GM19035 (cell line): Measurements from ENCODE around the gene RAB3IL1.

Experiments
- ATAC-seq: cut with Tn5 transposase; IDR thresholded peaks from one replicate; pipeline ENCODE4 v1.9.1; 2021; ENCODE audit not compliant: unreplicated experiment

The RAB3IL1 gene

DNA sequence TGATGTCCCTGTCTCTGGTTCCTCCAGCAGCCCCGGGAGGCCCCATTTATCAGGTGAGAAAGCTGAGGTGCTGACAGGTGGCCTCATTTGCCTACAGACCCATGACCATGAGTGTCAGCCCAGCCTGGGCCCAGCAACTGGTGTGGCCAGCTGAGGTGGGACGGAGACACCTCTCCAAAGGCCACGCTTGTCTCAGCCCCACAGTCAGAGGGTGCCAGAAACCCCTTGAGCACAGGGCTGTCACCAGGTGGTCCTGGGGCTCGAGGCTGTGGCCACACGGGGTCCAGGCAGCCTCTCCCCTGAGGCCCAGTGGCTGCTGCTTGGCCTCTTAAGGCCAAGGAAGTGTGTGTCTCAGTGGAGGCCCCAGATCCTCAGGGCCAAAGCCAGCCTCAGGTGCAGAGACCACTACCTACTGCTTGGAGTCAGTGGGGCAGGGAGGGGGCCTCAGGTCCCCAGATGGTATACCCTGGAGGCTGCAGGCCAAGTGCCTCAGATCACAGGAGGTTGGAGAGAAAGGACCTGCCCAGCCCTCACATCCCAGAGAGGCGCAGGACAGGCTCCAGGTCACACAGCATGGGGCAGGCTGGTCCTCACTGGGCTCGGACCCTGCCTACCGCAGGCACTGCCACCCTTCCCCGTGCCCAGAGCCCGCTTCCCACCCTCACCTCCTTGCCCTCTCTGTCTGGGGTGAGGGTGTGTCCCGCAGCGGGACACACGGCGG, 11.4 kb downstream of the RAB3IL1 start:
- no peak for ATAC-seq

DNA sequence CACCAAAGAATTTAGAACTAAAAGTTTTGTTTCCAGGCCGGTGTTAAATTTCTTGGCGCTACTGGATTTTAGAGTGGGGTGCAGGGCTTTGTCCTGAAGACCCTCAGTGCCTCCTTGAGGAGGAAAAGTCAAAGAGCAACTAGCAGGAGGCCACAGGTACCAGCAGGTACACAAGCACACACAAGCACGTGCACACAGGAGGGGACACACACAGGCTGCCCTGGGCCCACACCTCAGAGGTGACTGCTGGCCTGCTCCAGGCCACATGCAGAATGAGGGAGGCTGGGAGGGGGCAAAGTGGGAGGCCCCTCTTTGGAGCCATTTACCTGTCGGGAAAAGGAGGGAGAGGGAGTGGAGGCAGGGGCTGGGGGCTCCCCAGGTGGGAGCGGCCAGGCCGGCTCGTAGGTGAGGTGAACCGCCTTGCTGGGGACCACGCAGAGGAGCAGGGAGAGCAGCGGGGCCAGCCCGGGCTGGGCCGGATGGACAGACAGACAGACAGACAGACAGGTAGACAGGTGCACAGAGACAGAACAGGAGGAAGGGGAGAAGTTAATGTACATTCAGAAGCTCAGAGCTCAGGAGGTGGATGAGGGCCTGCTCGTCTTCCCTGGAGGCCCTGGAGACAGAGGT, 12.2 kb downstream of the RAB3IL1 start:
- no peak for ATAC-seq

DNA sequence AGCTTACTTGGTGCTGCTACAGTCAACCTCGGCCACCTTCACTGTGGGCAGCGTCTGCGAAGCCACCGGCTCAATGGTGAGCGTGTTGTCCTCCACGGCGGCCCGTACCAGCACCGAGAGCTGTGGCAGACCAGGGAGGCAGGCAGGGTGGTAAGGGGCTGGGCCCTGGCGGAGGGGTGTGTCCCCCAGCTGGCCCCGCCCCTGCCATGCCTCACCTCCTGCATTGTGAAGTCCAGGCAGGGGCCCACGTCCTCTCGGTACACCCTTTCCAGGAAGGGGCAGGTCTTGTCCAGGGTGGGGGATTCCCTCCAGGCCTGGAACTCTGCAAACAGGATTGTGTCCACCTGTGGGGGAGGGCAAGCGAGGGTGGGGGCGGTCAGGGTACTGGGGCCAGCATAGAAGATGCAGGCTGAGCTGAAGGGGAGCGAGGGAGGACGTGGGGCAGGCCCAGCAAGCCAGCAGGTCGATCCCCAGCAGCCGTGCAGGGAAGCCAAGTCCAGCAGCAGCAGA, 12.8 kb downstream of the RAB3IL1 start:
- no peak for ATAC-seq

DNA sequence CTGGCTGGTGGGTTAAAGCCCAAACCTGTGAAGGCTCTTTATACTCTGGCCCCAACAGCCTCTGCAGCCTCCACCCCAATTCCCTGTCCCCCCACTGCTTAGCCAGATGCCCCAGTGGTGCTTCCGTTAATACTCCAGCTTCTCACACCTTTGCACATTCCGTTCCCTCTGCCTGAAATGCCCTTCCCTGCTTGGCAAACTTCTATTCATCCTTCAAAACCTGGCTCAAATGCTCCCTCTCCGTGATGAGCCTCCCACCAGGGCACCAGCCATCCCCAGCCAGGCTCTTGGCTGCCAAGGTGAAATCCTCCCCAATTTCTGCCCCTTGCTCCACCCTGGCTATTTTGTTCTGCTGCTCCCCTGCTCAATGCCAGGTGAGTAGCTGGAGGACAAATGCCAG, 13.5 kb downstream of the RAB3IL1 start:
- ATAC-seq: no peak

DNA sequence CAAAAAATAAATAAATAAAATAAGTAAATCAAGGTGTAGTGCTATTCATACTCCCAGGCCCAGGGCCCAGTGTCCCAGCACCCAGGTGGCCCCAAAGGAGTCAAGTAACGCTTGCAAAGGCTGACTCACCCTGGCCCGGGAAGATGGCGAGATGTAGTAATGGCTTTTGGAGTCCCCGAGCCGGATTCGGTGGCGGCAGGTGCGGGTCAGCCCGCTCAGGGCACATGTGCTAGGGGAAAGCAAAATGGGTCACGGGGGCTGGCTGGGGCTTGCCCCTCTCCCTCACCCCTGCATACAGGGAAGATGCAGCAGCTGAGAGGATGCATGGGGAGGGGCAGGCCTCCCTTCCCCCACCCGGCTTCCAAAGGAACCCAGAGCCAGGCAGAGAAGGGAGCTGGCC, 15.1 kb downstream of the RAB3IL1 start:
- no peak for ATAC-seq

DNA sequence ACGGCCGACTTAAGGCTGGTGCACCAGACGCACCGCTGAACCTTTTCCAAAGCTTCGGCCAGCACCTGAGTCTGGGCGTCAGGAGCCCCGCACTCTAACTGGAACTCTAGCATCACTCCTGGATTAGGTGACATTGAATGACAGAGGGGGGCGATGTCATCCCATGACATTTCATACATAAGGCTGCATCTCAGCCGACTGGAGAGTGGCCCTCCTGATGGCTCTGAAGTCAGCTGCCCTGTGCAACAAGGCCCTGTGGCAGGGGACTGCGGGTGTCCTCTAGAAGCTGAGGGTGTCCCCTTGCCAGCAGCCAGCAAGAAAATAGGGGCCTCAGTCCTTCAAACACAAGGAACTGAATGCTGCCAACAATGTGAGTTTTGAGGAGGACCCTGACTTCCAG, 16.0 kb downstream of the RAB3IL1 start:
- ATAC-seq: no peak

DNA sequence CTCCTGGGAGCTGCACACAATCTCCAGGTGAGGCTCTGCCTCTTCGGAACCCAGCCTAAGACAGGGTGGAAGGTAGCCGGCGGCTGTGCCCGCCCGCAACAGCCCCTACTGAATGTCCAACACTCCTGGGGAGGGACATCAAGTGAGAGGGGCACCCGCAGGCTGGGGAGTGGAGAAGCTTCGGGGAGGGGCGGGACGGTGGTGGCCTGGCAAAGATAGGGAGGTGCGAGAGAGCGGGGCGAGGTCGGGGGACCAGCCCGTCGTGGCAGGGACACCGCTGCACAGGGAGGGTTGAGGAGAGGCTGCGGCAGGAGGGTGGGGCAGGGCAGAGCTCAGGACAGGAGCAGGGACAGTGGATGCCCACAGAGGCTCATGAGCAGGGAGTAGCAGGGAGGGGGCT, 17.1 kb downstream of the RAB3IL1 start:
- ATAC-seq: no peak

DNA sequence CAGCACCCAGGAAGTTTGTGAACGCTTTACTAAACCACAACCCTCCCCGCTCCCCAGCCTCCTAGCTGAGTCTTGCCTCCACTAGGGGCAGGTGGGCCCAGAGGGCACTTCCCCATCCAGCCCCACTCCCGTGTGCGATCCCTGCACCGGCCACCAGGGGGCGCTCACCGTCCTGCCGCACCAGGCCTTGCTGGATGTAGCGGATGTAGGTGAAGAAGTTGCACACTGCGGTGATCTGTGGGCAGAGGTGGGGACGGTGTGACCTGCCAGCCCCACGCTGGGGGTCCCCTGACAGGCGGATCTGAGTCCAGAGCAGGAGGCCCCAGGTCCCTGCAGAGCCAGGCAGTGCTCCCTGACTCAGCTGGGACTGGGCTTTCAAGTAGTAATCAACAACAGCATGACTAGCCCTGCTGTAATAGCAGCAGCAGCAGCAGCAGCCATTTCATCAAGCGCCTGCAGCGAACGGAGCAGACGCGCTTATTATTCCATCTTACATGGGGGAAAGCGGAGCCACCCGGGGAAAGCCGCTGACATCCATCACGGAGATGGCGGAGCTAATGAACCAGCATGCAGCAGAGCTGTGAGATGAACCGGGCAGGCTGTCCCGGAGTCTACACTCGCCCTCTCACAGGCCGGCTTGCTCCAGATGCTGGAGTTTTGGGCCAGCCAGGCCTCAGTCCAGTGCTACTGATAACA, 18.1 kb downstream of the RAB3IL1 start:
- peak; percentile 75 for ATAC-seq

DNA sequence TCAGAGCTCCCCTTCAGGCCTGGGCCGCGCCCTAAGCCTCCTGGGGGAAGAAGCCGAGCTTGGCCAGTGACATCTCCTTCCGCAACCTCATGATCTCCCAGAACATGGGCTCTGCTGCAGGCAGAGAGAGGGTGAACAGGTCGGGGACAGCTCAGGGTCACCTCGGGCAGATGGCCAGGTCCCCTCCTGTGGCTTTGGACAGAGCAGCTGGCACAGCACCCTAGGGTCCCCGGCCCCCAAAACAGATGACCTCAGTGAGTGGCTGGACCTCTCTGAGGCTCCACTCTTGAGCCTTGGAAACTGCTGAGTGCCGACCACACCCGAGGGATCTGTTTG, 19.2 kb downstream of the RAB3IL1 start:
- ATAC-seq: no peak

DNA sequence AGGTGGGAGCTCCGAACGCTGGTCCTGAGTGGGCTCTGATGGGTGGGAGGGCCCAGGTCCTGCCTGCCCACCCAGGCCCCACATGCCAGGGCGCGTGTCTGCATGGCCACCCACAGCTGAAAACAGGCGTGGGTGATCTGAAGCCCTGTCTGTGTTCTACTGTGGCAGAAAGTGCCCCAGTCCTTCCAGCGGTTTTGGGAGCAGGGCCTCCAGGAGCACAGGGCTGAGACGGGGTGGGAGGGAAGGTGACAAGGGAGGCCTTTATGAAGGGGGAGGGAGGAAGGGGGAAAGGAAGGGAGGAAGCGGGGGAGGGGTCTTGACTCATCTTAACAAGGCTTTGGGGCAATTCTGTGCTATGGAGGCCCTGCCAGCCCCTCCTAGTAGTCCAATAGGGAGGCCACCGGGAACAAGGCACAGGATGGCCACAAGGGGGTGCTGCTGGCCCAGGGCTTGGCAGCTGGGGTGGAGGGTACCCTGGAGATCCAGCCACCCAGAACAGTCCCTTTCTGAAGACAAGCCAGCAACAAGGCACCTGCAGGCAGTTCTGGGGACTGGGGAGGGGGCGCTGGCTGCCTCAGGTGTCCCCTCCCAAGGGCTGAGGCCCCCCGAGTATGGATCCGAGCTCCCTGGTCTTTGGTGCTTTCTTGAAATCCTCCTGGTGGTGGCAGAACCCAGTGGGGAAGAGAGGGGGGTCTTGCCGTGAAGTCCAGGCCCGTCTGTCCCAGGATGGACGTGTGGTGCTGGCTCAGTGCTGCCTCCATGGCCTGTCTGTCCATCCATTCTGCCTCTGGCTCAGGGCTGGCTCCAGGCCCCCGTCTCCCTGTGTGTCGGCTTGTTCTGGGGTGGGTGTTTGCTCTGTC, 19.7 kb downstream of the RAB3IL1 start:
- no peak for ATAC-seq

DNA sequence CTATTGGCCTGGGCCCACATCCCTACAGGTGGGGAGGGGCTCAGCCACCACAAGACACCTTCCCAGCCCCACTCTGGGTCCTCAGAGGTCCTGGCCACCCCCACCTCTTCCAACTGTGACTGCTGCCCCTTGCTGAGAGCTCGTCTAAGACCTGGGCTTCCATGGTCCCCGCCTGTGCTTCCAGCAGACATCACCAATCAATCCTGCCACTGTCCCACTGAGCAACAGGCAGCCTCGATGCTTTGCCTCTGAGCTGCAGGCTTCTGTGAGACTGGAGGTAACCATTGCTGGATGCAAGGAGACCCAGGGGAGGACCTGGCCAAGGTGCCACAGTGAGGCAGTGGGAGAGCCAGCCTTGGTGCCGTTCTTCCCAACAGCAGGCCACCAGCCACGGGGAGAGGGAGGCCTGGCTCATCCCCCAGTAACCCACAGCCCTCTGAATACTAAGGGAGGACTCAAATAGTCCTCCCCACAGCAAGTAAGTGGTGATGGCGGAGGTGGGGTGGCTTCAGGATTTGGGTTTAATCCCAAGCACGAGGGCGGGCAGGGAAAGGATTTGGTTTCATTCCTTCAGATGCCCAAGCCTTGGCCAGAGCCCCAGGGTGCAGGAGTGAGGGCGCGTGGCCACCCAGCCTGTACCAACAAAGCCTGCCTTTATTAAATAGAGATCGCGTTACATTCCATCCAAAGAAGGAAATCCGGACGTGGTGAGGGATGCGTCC, 20.5 kb downstream of the RAB3IL1 start:
- no peak for ATAC-seq

DNA sequence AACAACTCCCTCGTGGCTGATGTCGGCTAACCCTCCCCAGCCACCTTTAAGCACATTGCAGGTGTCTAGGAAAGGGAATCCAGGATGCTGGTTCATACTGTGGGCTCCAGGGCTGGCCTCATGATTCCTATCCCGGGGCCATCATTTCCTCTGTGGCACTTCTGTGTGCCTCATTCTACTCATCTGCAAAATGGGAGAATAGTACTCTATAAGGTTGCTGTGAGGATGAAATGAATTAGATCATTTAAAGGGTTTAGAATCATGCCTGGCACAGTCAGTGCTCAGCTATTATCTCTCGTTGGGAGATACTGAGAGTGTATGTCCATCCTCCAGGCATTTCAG, 21.7 kb downstream of the RAB3IL1 start:
- no peak for ATAC-seq

DNA sequence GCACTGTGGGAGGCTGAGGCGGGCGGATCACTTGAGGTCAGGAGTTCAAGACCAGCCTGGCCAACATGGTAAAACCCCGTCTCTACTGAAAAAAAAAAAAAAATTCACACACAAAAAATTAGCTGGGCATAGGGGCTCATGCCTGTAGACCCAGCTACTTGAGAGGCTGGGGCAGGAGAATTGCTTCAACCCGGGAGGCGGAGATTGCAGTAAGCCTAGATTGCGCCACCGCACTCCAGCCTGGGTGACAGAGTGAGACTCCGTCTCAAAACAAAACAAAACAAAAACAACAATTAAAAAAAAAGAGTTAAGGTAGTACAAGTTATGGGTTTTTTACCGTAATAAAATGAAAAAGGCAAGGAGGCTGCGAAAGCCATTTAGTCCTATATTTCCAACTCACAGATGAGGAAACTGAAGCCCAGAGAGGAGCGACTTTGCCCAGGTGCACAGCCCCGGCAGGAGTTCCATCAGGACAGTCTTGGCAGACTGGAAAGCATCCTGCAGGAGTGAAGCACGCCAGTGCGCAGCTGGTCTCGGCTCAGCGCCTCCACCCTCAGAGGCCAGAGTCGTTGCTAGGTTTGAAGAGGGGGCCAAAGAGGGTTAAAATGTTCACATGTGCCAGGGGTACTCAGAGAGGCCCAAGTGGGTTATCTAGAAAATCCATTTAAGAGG, 22.2 kb downstream of the RAB3IL1 start:
- no peak for ATAC-seq

DNA sequence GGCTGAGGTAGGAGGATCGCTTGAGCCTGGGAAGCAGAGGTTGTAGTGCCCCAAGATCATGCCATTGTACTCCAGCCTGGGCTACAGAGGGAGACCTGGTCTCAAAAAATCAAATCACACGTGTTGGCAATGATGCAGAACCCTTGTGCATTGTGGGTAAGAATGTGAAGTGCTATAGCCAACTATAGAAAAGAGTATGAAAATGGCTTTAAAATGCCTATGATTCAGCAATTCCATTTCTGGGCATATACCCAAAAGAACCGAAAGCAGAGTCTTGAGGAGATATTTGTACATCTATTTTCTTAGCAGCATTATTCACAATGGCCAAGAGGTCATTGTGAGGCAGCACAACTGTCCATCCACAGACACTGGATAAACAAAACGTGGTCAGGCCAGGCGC, 23.4 kb downstream of the RAB3IL1 start:
- no peak for ATAC-seq

DNA sequence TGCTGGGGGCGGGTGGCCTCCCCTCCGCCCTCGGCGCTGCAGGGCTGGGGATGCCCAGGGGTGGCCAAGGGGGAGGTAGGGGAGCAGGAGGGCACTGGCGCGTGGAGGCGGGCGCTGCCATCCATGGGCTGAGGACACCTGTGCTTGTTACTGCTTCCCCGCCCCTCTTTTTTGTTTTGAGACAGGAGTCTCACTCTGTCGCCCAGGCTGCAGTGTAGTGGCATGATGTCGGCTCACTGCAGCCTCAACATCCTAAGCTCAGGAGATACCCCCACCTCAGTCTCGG, 25.3 kb downstream of the RAB3IL1 start:
- ATAC-seq: no peak

DNA sequence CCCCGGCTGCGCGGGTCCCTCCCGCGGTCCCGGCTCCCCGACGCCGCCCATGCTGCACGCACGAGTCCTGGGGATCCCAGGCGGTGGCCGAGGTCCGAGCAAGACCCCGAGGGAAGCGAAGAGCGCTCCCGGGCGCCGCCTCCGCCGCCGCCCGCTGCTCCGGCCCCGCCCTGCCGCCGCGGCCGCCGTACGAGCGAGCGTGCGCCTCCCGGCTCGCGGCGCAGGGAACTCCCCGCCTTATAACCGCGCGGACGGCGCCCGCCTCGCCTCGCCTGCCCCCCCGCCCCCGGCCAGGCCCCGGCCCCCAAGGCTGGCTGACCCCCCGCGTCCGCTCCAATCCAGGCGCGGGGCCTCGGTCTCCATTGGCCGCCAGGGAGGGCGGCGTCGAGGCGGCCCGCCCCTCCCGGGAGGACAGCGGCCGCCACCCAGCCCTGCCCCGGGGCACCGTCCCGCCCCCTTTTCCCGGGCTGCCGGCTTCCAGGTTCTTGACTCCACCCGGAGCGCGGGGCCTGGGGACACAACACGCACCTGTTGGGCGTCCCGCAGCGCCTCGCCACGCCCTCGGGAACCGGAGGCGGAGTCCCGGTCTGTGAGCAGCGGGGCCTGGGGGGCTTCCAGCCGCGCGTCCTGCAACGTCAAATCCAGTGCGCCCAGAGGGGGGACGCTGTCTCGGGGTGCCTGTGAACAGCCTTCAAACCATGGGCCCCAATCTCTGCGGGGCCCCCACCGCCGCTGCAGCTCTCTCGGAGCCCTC, 25.9 kb downstream of the RAB3IL1 start, which contains the start of gene FADS3:
Gene FADS3 (minus strand): TSS at position 215 of the 754 bp plus-strand sequence. CDS start 164 bp downstream, at position 51.
- peak; percentile 64 for ATAC-seq

DNA sequence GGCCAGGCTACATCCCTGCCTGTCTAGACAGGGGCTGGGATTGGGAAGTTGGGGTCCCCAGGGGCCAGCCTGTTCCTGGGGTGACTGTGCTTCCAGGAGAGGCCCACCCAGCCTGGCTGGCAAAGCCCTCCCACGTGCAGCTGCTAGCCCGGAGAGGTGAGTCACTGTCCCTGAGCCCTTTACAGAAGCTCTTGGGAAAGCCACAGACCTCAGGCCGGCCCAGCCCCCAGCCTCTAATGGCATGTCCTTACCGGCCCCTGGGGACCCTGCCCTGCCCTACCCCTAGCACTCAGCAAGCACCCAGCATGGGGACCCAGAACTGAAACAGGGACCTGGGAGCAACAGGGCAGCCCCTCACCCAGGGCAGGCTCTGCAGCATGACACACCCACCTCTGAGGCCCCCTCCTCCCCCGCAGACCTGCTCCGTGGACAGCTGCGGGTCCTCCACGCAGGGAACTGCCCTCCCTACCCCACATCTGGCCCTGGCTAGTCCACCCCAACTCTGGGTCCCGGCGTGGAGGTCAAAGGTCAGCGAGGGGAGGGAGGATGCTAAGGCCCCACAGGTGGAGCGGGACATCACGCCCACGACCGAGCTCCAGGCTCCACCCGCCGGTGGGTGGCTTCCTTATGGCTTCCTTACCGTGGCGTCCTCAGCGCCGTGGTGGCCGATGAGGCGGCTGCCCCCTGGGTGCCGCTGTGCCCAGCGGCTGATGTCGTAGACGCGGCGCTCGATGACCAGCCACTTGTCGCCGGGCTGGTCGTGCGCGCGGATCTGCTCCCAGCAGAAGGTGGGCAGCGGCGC, 26.6 kb downstream of the RAB3IL1 start:
- ATAC-seq: peak; percentile 23

DNA sequence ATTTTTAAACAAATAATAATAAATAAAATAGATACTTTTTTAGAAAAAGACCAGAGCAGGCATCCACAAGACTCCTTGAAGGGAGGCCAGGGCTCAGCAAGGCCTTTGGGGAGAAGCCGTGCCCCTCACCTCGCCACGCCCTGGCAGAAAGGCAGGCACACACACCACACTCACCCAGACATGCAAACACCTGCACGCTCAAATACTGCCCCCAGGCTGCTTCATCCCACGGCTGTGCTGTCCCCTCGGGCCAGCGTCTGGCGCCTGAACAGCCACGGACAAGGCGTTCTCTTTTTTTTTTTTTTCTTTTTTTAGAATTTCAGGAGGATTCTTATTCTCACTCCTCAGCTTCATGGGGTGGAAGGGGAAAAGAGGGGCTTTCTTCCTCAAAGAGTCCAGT, 27.5 kb downstream of the RAB3IL1 start:
- ATAC-seq: no peak

DNA sequence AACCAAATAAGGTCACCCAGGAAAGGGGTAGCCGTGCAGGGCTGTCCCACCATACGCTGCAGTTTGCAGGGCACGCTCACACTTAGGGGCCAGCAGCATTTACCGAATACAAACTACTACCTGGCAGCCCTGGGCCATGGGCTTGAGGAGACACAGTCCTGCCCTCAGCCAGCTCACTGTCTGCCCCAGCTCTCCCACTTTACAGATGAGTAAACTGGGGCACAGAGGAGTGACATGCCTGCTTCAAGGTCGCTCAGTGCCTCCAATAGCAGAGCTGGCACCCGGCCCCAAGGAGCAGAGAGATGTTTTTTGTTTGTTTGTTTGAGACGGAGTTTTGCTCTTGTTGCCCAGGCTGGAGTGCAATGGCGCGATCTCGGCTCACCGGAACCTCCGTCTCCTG, 28.8 kb downstream of the RAB3IL1 start:
- ATAC-seq: no peak
